GM12878 (cell line): ENCODE measurements around the gene RBM12. TPM values are rescaled to one million over a fixed set of nuclear protein-coding genes. Genes with fewer than 3 reads are reported as not detected.

Source experiments
- ATF3 ChIP-seq: IDR thresholded peaks from 2 replicates; pipeline ENCODE4 v1.6.1; 2011; ENCODE audit warnings: low read depth, mild to moderate bottlenecking, low read length, moderate library complexity, borderline replicate concordance; ENCODE audit errors: extremely low read depth
- BHLHE40 ChIP-seq, 2 experiments: fragments of 450-650 bp in 1 of 2; IDR thresholded peaks; 2 replicates each; pipeline ENCODE4 v1.6.1; 2011 to 2017; ENCODE audit warnings: low read depth in 2 of 2, borderline replicate concordance in 1 of 2, improper control_type of control experiment in 1 of 2, low read length in 1 of 2, mild to moderate bottlenecking in 1 of 2
- CEBPZ ChIP-seq: fragments of 150-350 bp; IDR thresholded peaks from 2 replicates; pipeline ENCODE4 v1.6.1; 2016; ENCODE audit warnings: low read depth, low read length
- CREM ChIP-seq: IDR thresholded peaks from 2 replicates; pipeline ENCODE4 v1.6.1; 2014; ENCODE audit warnings: antibody characterized with exemption, low read depth
- FOXK2 ChIP-seq: fragments of 450-650 bp; IDR thresholded peaks from 2 replicates; pipeline ENCODE4 v1.6.1; 2017; ENCODE audit warnings: mild to moderate bottlenecking, moderate library complexity
- GATAD2B ChIP-seq: fragments of 450-650 bp; conservative IDR thresholded peaks from 2 replicates; pipeline ENCODE4 v1.6.1; 2017; ENCODE audit warnings: low read depth, mild to moderate bottlenecking, moderate library complexity
- IRF5 ChIP-seq: fragments of 450-650 bp; IDR thresholded peaks from 2 replicates; pipeline ENCODE4 v1.6.1; 2017; ENCODE audit warnings: borderline replicate concordance
- KLF5 ChIP-seq: fragments of 450-650 bp; IDR thresholded peaks from 2 replicates; pipeline ENCODE4 v1.6.1; 2014; ENCODE audit warnings: mild to moderate bottlenecking; ENCODE audit not compliant: partially characterized antibody
- LARP7 ChIP-seq: fragments of 450-650 bp; IDR thresholded peaks from 2 replicates; pipeline ENCODE4 v1.6.1; 2017; ENCODE audit warnings: mild to moderate bottlenecking
- MAX ChIP-seq: IDR thresholded peaks from 2 replicates; pipeline ENCODE4 v1.6.1; 2012; ENCODE audit warnings: low read depth, low read length, improper control_type of control experiment
- MYB ChIP-seq: fragments of 150-350 bp; IDR thresholded peaks from 2 replicates; pipeline ENCODE4 v1.6.1; 2014; ENCODE audit warnings: mild to moderate bottlenecking, low read depth, low read length, borderline replicate concordance
- MYC ChIP-seq: IDR thresholded peaks from 2 replicates; pipeline ENCODE4 v1.6.1; 2011; ENCODE audit warnings: mild to moderate bottlenecking, low read length, moderate library complexity, inconsistent platforms; ENCODE audit not compliant: insufficient read depth, insufficient replicate concordance, insufficient read length, severe bottlenecking
- NFIC ChIP-seq: IDR thresholded peaks from 2 replicates; pipeline ENCODE4 v1.6.1; 2012; ENCODE audit warnings: low read depth, mild to moderate bottlenecking, inconsistent platforms, low read length, moderate library complexity
- NR2F1 ChIP-seq: fragments of 450-650 bp; conservative IDR thresholded peaks from 2 replicates; pipeline ENCODE4 v1.6.1; 2017; ENCODE audit warnings: mild to moderate bottlenecking
- RAD21 ChIP-seq: IDR thresholded peaks from 2 replicates; pipeline ENCODE4 v1.6.1; 2011; ENCODE audit warnings: mild to moderate bottlenecking, low read depth, low read length, moderate library complexity; ENCODE audit not compliant: insufficient read depth
- SMAD5 ChIP-seq: IDR thresholded peaks from 2 replicates; pipeline ENCODE4 v1.6.1; 2016; ENCODE audit warnings: antibody characterized with exemption, low read depth
- SUPT20H ChIP-seq: IDR thresholded peaks from 2 replicates; pipeline ENCODE4 v1.6.1; 2011; ENCODE audit warnings: low read depth, mild to moderate bottlenecking, low read length, moderate library complexity, borderline replicate concordance; ENCODE audit not compliant: control insufficient read depth
- ZNF217 ChIP-seq: fragments of 450-650 bp; IDR thresholded peaks from 2 replicates; pipeline ENCODE4 v1.6.1; 2017; ENCODE audit warnings: antibody characterized with exemption, mild to moderate bottlenecking
- ZSCAN29 ChIP-seq: fragments of 450-650 bp; IDR thresholded peaks from 2 replicates; pipeline ENCODE4 v1.6.1; 2017; ENCODE audit warnings: mild to moderate bottlenecking, moderate library complexity
- ZZZ3 ChIP-seq: IDR thresholded peaks from 2 replicates; pipeline ENCODE4 v1.6.1; 2011; ENCODE audit warnings: low read depth; ENCODE audit not compliant: control insufficient read depth, insufficient read length
- polyA plus RNA-seq, 11 experiments: library from polyadenylated mRNA; depleted of rRNA in 4 of 11; unstranded in 6 of 11; stranded (reverse) in 5 of 11; fragments of >200 nt; fragmentation: Nextera tagmentation in 4 of 11; fragmentation: Illumina TruSeq in 1 of 11; extraction: Ambion mirVana in 4 of 11; extraction: Trizol in 1 of 11; gene quantifications; 1 replicate in 1 of 11; 2 replicates in 10 of 11; pipeline versions ENCODE4 v1.2.1 to v1.2.3, GENCODE V29; 2011 to 2016; ENCODE audit warnings: inconsistent platforms in 2 of 11, missing spikeins in 2 of 11, low read depth in 1 of 11
- total RNA-seq, 4 experiments: library from RNA; depleted of rRNA in 3 of 4; stranded (reverse); fragments of >200 nt in 3 of 4; fragmentation: Illumina TruSeq in 1 of 4; extraction: Trizol in 1 of 4; gene quantifications; 2 replicates each; pipeline versions ENCODE4 v1.2.1 to v1.2.3, GENCODE V29; 2013 to 2021
- TF ChIP-seq, protein P1 (sequence below): fragments of 450-650 bp; IDR thresholded peaks from 2 replicates; pipeline ENCODE4 v1.6.1; 2016; ENCODE audit warnings: mild to moderate bottlenecking
- TF ChIP-seq, protein P2 (sequence below): fragments of 450-650 bp; IDR thresholded peaks from 2 replicates; pipeline ENCODE4 v1.6.1; 2014; ENCODE audit warnings: mild to moderate bottlenecking

Gene RBM12
- total and polyA plus RNA-seq, 10 of the 15 experiments (the other 5 are each of a cell fraction or from before 2014, with no cell fraction given): 4.7 to 153 (median 58.5) TPM

DNA sequence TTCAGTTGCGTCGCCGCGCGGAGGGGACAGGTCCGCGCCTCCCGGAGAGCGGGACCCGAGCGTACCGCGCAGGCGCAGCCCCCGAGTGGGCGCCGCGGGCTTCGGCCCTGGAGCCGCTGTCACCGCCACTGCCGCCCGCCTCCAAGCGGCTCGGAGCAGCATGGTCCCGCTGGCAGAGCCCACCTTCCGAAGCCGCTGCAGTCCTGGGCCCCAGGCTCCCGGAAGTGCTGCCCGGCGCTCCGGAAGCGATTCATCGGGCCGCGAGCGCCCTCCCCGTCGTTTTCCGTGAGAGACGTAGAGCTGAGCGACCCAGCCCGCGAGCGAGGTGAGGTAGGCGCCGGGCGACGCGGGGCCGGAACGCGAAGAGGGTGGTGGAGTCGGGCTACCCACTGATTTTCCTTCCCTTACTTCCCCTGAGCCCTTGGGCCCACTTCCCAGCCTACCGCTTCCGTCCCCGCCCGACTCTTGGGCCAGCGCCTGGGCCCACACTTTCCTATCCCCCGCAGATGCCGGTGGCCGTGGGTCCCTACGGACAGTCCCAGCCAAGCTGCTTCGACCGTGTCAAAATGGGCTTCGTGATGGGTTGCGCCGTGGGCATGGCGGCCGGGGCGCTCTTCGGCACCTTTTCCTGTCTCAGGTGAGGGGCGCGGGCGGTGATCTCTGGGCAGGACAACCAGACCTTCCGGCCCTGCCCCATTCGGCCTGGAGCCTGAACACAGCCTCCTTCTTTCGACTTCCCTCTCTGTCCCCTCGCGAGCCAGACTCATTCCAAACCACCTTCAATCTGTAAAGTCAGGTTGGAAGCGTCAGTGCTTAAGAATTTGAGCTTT, 34.6 kb upstream of the RBM12 start, which contains the start of the genes NFS1 and ROMO1 (continued):
- TF ChIP-seq CEBPZ: no peak
- TF ChIP-seq, protein P1, sequence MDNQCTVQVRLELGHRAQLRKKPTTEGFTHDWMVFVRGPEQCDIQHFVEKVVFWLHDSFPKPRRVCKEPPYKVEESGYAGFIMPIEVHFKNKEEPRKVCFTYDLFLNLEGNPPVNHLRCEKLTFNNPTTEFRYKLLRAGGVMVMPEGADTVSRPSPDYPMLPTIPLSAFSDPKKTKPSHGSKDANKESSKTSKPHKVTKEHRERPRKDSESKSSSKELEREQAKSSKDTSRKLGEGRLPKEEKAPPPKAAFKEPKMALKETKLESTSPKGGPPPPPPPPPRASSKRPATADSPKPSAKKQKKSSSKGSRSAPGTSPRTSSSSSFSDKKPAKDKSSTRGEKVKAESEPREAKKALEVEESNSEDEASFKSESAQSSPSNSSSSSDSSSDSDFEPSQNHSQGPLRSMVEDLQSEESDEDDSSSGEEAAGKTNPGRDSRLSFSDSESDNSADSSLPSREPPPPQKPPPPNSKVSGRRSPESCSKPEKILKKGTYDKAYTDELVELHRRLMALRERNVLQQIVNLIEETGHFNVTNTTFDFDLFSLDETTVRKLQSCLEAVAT: peak; percentile 62
- no peak for TF ChIP-seq MYC
- TF ChIP-seq RAD21: no peak
- no peak for TF ChIP-seq ATF3
- TF ChIP-seq BHLHE40 (IDR thresholded peaks at IDR 0.05; ENCODE audit: borderline replicate concordance in 1 of 2, low read depth in 2 of 2, low read length in 1 of 2): no peak; a peak in 2 of 4 replicates
- no peak for TF ChIP-seq MYB
- peak; percentile 53 for TF ChIP-seq KLF5
- TF ChIP-seq, protein P2, sequence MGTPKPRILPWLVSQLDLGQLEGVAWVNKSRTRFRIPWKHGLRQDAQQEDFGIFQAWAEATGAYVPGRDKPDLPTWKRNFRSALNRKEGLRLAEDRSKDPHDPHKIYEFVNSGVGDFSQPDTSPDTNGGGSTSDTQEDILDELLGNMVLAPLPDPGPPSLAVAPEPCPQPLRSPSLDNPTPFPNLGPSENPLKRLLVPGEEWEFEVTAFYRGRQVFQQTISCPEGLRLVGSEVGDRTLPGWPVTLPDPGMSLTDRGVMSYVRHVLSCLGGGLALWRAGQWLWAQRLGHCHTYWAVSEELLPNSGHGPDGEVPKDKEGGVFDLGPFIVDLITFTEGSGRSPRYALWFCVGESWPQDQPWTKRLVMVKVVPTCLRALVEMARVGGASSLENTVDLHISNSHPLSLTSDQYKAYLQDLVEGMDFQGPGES: no peak
- TF ChIP-seq GATAD2B: peak; percentile 61
- no peak for TF ChIP-seq SUPT20H
- TF ChIP-seq NFIC: peak; percentile 22; the same call in 1 of the 2 replicates
- no peak for TF ChIP-seq ZZZ3
- TF ChIP-seq CREM: peak; percentile 98
- TF ChIP-seq SMAD5: no peak
- TF ChIP-seq ZSCAN29: no peak
- TF ChIP-seq ZNF217: no peak
- TF ChIP-seq MAX: no peak; the same call in 1 of the 2 replicates
- TF ChIP-seq FOXK2: peak; percentile 38; the same call in 1 of the 2 replicates
- no peak for TF ChIP-seq IRF5
- TF ChIP-seq LARP7: peak; percentile 89; the same call in 1 of the 2 replicates
- TF ChIP-seq NR2F1: peak; percentile 64
